Common myeloid progenitor, CD34-positive (primary cell): Measurements from ENCODE around the gene SLC9A1.

ENCODE experiments used
- CTCF ChIA-PET: fragments of 350-600 bp; sonication (Branson Sonifier 250); formaldehyde crosslinking; loops from one replicate; lab custom pipeline; 2021; ENCODE audit warnings: antibody characterized with exemption; lab: Charles Lee
- POLR2A ChIA-PET: fragments of 350-600 bp; sonication (Branson Sonifier 250); formaldehyde crosslinking; loops from one replicate; lab custom pipeline; 2021; ENCODE audit warnings: antibody characterized with exemption; lab: Charles Lee
- DNase-seq, 3 donors: peaks; one replicate each; pipeline versions ENCODE4 v3.0.0 to v3.0.0-alpha.2; 2013
- H3K27ac ChIP-seq, 2 experiments: 1 replicate in 1 of 2; 2 replicates in 1 of 2; pipeline ENCODE4 v1.7.0; 2013; ENCODE audit warnings: inconsistent platforms in 2 of 2, low read length in 2 of 2, mild to moderate bottlenecking in 2 of 2, low read depth in 1 of 2, moderate library complexity in 1 of 2; ENCODE audit not compliant: severe bottlenecking in 2 of 2, insufficient read depth in 1 of 2, poor library complexity in 1 of 2
- H3K27me3 ChIP-seq, 5 experiments: replicated peaks in 2 of 5; 1 replicate in 3 of 5; 2 replicates in 2 of 5; pipeline versions ENCODE4 v1.6.1 to v1.7.0; 2013; ENCODE audit warnings: low read length in 4 of 5, mild to moderate bottlenecking in 2 of 5, moderate library complexity in 2 of 5, inconsistent platforms in 1 of 5; ENCODE audit not compliant: insufficient read depth in 5 of 5, control insufficient read depth in 4 of 5
- H3K36me3 ChIP-seq, 4 experiments: 1 replicate in 2 of 4; 2 replicates in 2 of 4; pipeline versions ENCODE4 v1.6.1 to v1.7.0; 2013; ENCODE audit warnings: low read length in 3 of 4, control low read depth in 1 of 4, mild to moderate bottlenecking in 1 of 4; ENCODE audit not compliant: control insufficient read depth in 4 of 4, insufficient read depth in 4 of 4
- H3K4me1 ChIP-seq, 4 experiments: 1 replicate in 3 of 4; 2 replicates in 1 of 4; pipeline versions ENCODE4 v1.6.1 to v1.7.1; 2013; ENCODE audit warnings: low read length in 3 of 4, mild to moderate bottlenecking in 3 of 4, control low read depth in 1 of 4, inconsistent platforms in 1 of 4, moderate library complexity in 1 of 4; ENCODE audit not compliant: control insufficient read depth in 4 of 4, insufficient read depth in 4 of 4; ENCODE audit errors: control extremely low read depth in 1 of 4
- H3K4me3 ChIP-seq, 7 experiments: 1 replicate in 4 of 7; 2 replicates in 3 of 7; pipeline versions ENCODE4 v1.5.1 to v1.7.0; 2013; ENCODE audit warnings: mild to moderate bottlenecking in 7 of 7, low read length in 6 of 7, moderate library complexity in 6 of 7, inconsistent platforms in 2 of 7, low read depth in 2 of 7, control low read depth in 1 of 7; ENCODE audit not compliant: insufficient read depth in 4 of 7, control insufficient read depth in 1 of 7; ENCODE audit errors: extremely low read depth in 1 of 7
- H3K9me3 ChIP-seq, 5 experiments: 1 replicate in 4 of 5; 2 replicates in 1 of 5; pipeline versions ENCODE4 v1.6.1 to v1.7.1; 2013; ENCODE audit warnings: low read length in 4 of 5, mild to moderate bottlenecking in 2 of 5, inconsistent platforms in 1 of 5, low read depth in 1 of 5, moderate library complexity in 1 of 5; ENCODE audit not compliant: control insufficient read depth in 4 of 5, insufficient read depth in 2 of 5; ENCODE audit errors: control extremely low read depth in 1 of 5
- WGBS: methylation state at CpG from one replicate; pipeline ENCODE4 v1.1.5; 2013; ENCODE audit not compliant: insufficient coverage; 5-methylcytosine and 5-hydroxymethylcytosine counted together

Gene SLC9A1

GRCh38 chr1:27114546-27114945, 40.4 kb downstream of the SLC9A1 start:
- Histone ChIP-seq H3K27ac (no peak overlapping the region), H3K36me3 (peaks cover 0 to 12% (median 1%) of the 10 kb centered on the region in 4 experiments), H3K4me1 (peaks cover 9 to 72% (median 52%) of the 10 kb centered on the region in 4 experiments), H3K27me3 (no peaks in the 10 kb centered on the region), H3K9me3 (no peaks in the 10 kb centered on the region), H3K4me3 (no peak overlapping the region)
- ChIA-PET POLR2A (interaction anchor here (0.6 to 1.9 kb wide), 2 partner anchors 40 to 466 kb away, joined by 3 to 15 read pairs; partner anchors contain the start of gene SLC9A1), CTCF (interaction anchor here (1.0 to 4.7 kb wide), 12 partner anchors 10 to 171 kb away, joined by 3 to 16 read pairs (median 5); partner anchors contain the start of gene SLC9A1)
- 83% methylated on average over 5 of the region's 5 CpGs for WGBS
- peak in 1 of 3 donors; percentile 20 for DNase-seq

DNA sequence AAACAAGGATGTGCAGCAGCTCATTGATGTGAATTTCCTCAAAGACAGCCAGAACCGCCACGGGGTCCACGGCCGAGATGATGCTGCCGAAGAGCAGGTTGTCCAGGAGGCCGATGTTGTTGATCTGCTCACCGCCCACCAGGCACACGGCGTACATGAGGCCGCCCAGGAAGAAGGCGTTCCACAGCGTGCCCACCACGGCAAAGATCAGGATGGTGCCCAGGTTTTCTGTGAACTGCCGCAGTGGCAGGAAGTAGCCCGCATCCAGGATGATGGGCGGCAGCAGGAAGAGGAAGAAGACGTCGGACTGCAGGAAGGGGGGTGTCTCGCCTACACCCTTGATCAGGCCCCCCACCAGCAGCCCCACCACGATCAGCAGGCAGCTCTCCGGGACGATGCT, 41.1 kb downstream of the SLC9A1 start:
- ChIA-PET POLR2A (interaction anchor here (0.6 kb wide), 1 partner anchor 467 kb away, joined by 3 read pairs; no protein-coding TSS in a partner anchor), CTCF (interaction anchor here (1.5 to 4.7 kb wide), 9 partner anchors 13 to 172 kb away, joined by 3 to 38 read pairs (median 13); partner anchors contain the start of gene SLC9A1)
- DNase-seq: no peak
- Histone ChIP-seq H3K36me3 (peaks cover 0 to 12% (median 1%) of the 10 kb centered on the region in 4 experiments), H3K4me3 (no peak overlapping the region), H3K27me3 (no peaks in the 10 kb centered on the region), H3K27ac (no peak overlapping the region), H3K9me3 (no peaks in the 10 kb centered on the region), H3K4me1 (peaks cover 9 to 67% (median 53%) of the 10 kb centered on the region in 4 experiments)
- whole genome bisulfite sequencing: 75% methylated on average over 18 of the region's 22 CpGs

GRCh38 chr1:27111626-27112573, 43.0 kb downstream of the SLC9A1 start:
- WGBS: 40% methylated on average over 2 of the region's 5 CpGs
- H3K27ac ChIP-seq: no peak overlapping the region
- H3K36me3 ChIP-seq: peaks cover 0 to 15% (median 0%) of the 10 kb centered on the region in 4 experiments
- ChIA-PET CTCF (interaction anchor here (0.6 to 4.7 kb wide), 24 partner anchors 10 to 238 kb away, joined by 3 to 38 read pairs (median 6); partner anchors contain the start of gene SLC9A1), POLR2A (interaction anchor here (0.7 to 1.8 kb wide), 3 partner anchors 12 to 43 kb away, joined by 3 to 15 read pairs (median 3); partner anchors contain the start of gene SLC9A1)
- DNase-seq: peak; percentile 87 to 98 (median 96)
- H3K27me3 ChIP-seq: no peaks in the 10 kb centered on the region
- no peaks in the 10 kb centered on the region for H3K9me3 ChIP-seq
- H3K4me3 ChIP-seq: no peak overlapping the region
- peaks cover 9 to 65% (median 50%) of the 10 kb centered on the region in 4 experiments for H3K4me1 ChIP-seq

- H3K9me3 ChIP-seq: no peaks in the 10 kb centered on the region
- peaks cover 3 to 43% (median 33%) of the 10 kb centered on the region in 4 experiments for H3K4me1 ChIP-seq
- POLR2A ChIA-PET: no interaction called here
- no peak overlapping the region for H3K27ac ChIP-seq
- peak in 1 of 3 donors; percentile 42 for DNase-seq
- peaks cover 0 to 22% (median 5%) of the 10 kb centered on the region in 4 experiments for H3K36me3 ChIP-seq
- WGBS: 95% methylated on average over 23 of the region's 23 CpGs
- no peak overlapping the region for H3K4me3 ChIP-seq
- CTCF ChIA-PET: interaction anchor here (0.9 to 3.9 kb wide), 9 partner anchors 26 to 277 kb away, joined by 3 to 19 read pairs (median 3); no protein-coding TSS in a partner anchor
- no peaks in the 10 kb centered on the region for H3K27me3 ChIP-seq
These were observed 45.7 kb downstream of the SLC9A1 start for GRCh38 chr1:27109103-27109822.

DNA sequence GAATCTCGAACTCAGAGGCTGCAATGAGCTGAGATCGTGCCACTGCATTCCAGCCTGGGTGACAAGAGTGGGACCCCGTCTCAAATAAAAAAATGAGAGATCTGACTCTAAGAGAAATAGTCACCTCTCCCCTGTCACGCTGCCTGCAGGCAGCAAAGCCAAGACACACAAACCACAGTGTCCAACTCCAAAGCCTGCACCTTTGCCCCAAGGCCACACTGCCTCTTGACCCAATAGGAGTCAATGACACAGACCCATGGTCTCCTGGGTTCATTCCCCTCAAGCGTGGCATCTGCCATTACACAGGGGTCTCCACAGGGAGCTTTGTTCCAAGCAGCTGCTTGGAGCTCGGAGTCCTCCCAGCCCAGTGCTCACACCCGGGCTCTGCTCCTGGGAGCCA, 46.3 kb downstream of the SLC9A1 start:
- CTCF ChIA-PET: interaction anchor here (1.2 to 3.9 kb wide), 6 partner anchors 27 to 190 kb away, joined by 3 to 19 read pairs (median 5); no protein-coding TSS in a partner anchor
- no peaks in the 10 kb centered on the region for H3K27me3 ChIP-seq
- peaks cover 2 to 37% (median 30%) of the 10 kb centered on the region in 4 experiments for H3K4me1 ChIP-seq
- H3K36me3 ChIP-seq: peaks cover 0 to 21% (median 5%) of the 10 kb centered on the region in 4 experiments
- 100% methylated on average over 7 of the region's 7 CpGs for WGBS
- POLR2A ChIA-PET: no interaction called here
- DNase-seq: no peak
- H3K4me3 ChIP-seq: no peak overlapping the region
- no peaks in the 10 kb centered on the region for H3K9me3 ChIP-seq
- no peak overlapping the region for H3K27ac ChIP-seq

- ChIA-PET POLR2A (no interaction called here), CTCF (interaction anchor here (20.9 kb wide), 1 partner anchor 62 kb away, joined by 449 read pairs; no protein-coding TSS in a partner anchor)
- peaks cover 2 to 25% (median 22%) of the 10 kb centered on the region in 4 experiments for H3K4me1 ChIP-seq
- H3K27ac ChIP-seq: peak overlapping the region in 1 of 2 experiments; percentile 9
- no peaks in the 10 kb centered on the region for H3K9me3 ChIP-seq
- 84% methylated on average over 7 of the region's 7 CpGs for WGBS
- H3K4me3 ChIP-seq: no peak overlapping the region
- H3K36me3 ChIP-seq: peaks cover 0 to 21% (median 10%) of the 10 kb centered on the region in 4 experiments
- H3K27me3 ChIP-seq: no peaks in the 10 kb centered on the region
- DNase-seq: peak in 2 of 3 donors; percentile 22 to 23
These were observed 48.2 kb downstream of the SLC9A1 start for GRCh38 chr1:27106561-27107323.
